Measurements from ENCODE around the gene ZNF283.

Gene ZNF283

DNA sequence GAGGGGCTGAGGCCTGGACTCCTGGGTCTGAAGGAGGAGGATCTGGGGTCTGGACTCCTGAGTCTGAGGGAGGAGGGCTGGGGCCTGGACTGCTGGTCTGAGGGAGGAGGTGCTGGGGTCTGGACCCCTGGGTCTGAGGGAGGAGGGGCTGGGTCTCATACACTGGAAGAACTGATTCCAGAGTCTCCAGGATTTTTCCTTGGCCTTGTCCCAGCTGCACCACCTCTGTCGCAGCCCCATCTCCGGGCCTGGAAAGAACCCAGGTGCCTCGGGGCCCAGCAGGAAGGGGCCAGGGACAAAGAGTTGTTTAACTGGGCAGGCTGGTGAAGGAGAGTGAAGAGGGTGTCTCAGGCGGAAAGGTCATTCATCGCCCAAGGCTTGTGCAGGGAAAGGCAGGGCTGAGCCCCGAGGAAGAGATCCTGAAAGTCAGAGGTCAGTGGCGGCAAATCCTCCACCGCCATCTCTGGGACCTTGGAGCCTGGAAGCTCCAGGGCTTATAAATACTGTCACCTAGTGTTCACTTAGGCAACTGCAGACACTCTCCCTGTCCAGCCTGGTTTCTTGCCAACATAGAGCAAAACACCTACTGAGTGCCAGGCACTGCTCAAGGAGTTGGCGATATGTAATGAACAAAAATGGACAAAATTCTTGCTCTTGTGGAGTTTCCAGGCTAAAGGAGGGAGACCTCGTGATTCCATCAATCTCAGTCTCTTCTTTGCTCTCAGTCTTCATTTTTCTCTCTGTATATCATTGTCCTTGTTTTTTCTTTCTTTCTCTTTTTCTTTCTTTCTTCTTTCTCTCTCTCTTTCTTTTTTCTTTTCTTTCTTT is 41.9 kb upstream of the ZNF283 start:
- ChIA-PET CTCF (interaction anchor here (0.6 to 1.9 kb wide), 4 partner anchors 12 to 117 kb away, joined by 3 to 9 read pairs (median 4); partner anchors contain the start of gene LYPD5), POLR2A (no interaction called here)
- TF ChIP-seq NFRKB (IDR thresholded peaks at IDR 0.05) (no peak), HDGF (IDR thresholded peaks at IDR 0.05; ENCODE audit: borderline replicate concordance) (no peak), ELF4 (IDR thresholded peaks at IDR 0.05) (no peak), LEF1 (IDR thresholded peaks at IDR 0.05; ENCODE audit: borderline replicate concordance) (no peak), SP1 (IDR thresholded peaks at IDR 0.05) (no peak), SUZ12 (IDR thresholded peaks at IDR 0.05) (no peak), FOXM1 (IDR thresholded peaks at IDR 0.05; ENCODE audit: borderline replicate concordance) (no peak), FOXK2 (IDR thresholded peaks at IDR 0.05) (no peak), BHLHE40 (IDR thresholded peaks at IDR 0.05; ENCODE audit: borderline replicate concordance) (no peak), L3MBTL2 (conservative IDR thresholded peaks at IDR 0.05) (no peak), FOXA1 (IDR thresholded peaks at IDR 0.05) (no peak), TARDBP (IDR thresholded peaks at IDR 0.05) (no peak), CTBP1 (IDR thresholded peaks at IDR 0.05; ENCODE audit: borderline replicate concordance) (no peak), ZNF384 (IDR thresholded peaks at IDR 0.05) (no peak)
- TF ChIP-seq, protein P1, sequence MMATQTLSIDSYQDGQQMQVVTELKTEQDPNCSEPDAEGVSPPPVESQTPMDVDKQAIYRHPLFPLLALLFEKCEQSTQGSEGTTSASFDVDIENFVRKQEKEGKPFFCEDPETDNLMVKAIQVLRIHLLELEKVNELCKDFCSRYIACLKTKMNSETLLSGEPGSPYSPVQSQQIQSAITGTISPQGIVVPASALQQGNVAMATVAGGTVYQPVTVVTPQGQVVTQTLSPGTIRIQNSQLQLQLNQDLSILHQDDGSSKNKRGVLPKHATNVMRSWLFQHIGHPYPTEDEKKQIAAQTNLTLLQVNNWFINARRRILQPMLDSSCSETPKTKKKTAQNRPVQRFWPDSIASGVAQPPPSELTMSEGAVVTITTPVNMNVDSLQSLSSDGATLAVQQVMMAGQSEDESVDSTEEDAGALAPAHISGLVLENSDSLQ (IDR thresholded peaks at IDR 0.05): no peak
- DNase-seq (ENCODE audit: extremely low spot score): peak; percentile 76

DNA sequence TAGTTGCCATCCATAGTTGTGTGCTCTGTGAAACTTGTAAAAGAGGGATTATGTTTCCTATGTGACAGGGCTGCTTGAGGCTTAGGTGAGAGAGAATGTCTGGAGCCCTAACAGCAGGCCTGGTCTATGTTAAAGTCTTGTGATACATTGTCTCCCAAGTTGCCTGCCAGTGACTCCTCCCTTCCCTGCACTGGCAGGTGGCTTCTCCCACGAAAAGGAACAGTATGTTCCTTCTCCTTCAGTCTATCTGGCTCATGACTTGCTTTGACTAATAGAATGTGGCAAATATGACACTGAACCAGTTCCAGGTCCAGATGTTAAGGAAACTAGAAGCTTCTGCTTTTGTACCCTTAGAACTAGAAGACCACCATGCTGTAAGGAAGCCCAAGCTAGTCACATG is 40.5 kb upstream of the ZNF283 start:
- CTCF ChIA-PET: no interaction called here
- DNase-seq (ENCODE audit: extremely low spot score): no peak
- no peak for TF ChIP-seq ARNT (IDR thresholded peaks at IDR 0.05)
- POLR2A ChIA-PET: no interaction called here

DNA sequence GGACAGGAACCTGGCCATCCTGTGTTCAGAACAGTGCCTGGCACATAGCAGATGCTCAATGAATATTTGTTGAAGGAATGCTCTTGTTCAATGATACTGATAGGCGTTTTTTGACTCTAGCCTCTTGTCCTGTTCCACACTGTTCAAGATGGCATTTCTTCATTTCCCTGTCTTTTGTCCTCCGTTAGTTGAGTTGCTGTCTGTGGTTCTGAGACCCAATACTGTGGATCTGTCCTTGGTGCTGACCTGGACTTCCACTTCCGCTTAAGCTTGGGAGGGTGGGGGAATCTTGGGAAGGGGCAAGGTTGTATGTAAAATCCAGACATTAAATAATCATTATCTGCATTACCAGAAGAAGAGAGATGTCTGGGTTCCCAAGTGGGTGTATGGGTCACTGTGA is 38.1 kb upstream of the ZNF283 start:
- POLR2A ChIA-PET: no interaction called here
- no peak for DNase-seq (ENCODE audit: extremely low spot score)
- CTCF ChIA-PET: interaction anchor here (1.3 kb wide), 1 partner anchor 23 kb away, joined by 4 read pairs; no protein-coding TSS in a partner anchor
- no peak for TF ChIP-seq HDGF (IDR thresholded peaks at IDR 0.05; ENCODE audit: borderline replicate concordance)
- TF ChIP-seq CTBP1 (IDR thresholded peaks at IDR 0.05; ENCODE audit: borderline replicate concordance): no peak
- no peak for TF ChIP-seq NFRKB (IDR thresholded peaks at IDR 0.05)
- no peak for TF ChIP-seq FOXK2 (IDR thresholded peaks at IDR 0.05)
- no peak for TF ChIP-seq ARNT (IDR thresholded peaks at IDR 0.05)
- no peak for TF ChIP-seq TARDBP (IDR thresholded peaks at IDR 0.05)
- TF ChIP-seq FOXM1 (IDR thresholded peaks at IDR 0.05; ENCODE audit: borderline replicate concordance): no peak

DNA sequence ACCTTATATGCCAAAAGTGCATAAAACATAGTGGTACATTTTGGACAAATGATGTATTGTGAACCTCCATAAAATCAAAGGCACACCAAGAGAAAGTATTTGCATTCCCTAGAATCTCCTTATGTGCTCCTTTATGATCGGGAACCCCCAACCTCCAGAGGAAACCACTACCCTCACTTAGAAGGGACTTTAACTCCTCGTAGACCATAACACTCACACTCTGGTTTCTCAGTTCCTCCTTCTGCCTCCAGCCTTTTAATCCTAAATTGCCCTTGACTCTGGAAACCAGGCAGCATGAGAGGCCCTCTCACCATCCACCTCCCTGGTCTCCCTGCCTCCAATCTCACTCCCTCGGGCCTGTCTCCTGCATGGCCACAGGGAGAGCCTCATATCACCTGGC is 36.5 kb upstream of the ZNF283 start:
- no peak for DNase-seq (ENCODE audit: extremely low spot score)
- ChIA-PET CTCF (interaction anchor here (1.3 kb wide), 1 partner anchor 24 kb away, joined by 4 read pairs; no protein-coding TSS in a partner anchor), POLR2A (no interaction called here)
- no peak for TF ChIP-seq LEF1 (IDR thresholded peaks at IDR 0.05; ENCODE audit: borderline replicate concordance)
- no peak for TF ChIP-seq NFRKB (IDR thresholded peaks at IDR 0.05)
- TF ChIP-seq HDGF (IDR thresholded peaks at IDR 0.05; ENCODE audit: borderline replicate concordance): no peak
- TF ChIP-seq ARNT (IDR thresholded peaks at IDR 0.05): no peak
- no peak for TF ChIP-seq ELF4 (IDR thresholded peaks at IDR 0.05)
- no peak for TF ChIP-seq L3MBTL2 (conservative IDR thresholded peaks at IDR 0.05)

DNA sequence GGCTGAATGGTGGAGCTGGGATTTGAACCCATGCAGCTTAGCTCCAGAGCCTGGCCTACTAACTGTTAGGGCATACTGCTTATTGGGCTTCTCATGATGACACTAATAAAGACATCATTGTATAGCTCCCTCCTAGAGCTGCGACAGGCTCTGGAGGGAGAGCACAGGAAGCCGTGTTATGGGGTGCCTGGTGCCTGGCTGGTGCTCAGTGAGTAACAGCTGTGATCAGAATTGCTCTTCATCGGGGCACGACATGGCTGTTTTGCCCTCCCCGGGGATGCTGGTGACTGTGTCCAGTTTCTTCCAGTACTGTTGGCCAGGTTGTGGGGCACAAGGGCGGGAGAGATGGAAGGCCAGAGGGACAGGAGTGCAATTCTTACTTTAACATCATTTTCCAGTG is 30.0 kb upstream of the ZNF283 start:
- TF ChIP-seq SP1 (IDR thresholded peaks at IDR 0.05) (no peak), ZNF384 (IDR thresholded peaks at IDR 0.05) (no peak), FOXA1 (IDR thresholded peaks at IDR 0.05) (no peak), ELF4 (IDR thresholded peaks at IDR 0.05) (no peak)
- TF ChIP-seq, protein P1 (IDR thresholded peaks at IDR 0.05): no peak
- POLR2A ChIA-PET: no interaction called here
- CTCF ChIA-PET: interaction anchor here (1.1 kb wide), 1 partner anchor 12 kb away, joined by 3 read pairs; no protein-coding TSS in a partner anchor
- no peak for DNase-seq (ENCODE audit: extremely low spot score)

DNA sequence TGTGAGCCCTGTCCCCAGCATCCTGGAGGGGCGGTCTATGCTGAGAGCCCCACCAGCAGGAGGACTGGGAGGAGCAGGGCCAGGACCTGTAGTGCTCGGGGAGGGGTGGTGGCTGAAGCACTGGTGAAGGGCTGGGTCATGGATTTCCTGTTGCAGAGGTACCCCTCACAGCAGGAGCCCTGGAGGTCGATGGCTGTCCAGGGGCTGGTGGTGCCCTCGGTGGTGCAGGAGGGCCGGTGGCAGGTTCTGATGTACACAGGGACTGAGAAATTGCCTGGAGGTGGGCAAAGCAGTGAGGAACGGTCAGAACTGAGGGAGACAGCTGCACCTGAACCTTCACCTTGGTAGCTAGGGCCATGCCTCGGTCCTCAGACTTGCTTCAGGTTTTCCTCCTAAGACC is 29.6 kb upstream of the ZNF283 start:
- CTCF ChIA-PET: interaction anchor here (1.1 kb wide), 1 partner anchor 12 kb away, joined by 3 read pairs; no protein-coding TSS in a partner anchor
- TF ChIP-seq ZNF384 (IDR thresholded peaks at IDR 0.05) (no peak), FOXM1 (IDR thresholded peaks at IDR 0.05; ENCODE audit: borderline replicate concordance) (no peak), ARNT (IDR thresholded peaks at IDR 0.05) (no peak), TARDBP (IDR thresholded peaks at IDR 0.05) (no peak), SUZ12 (IDR thresholded peaks at IDR 0.05) (no peak), NFRKB (IDR thresholded peaks at IDR 0.05) (no peak)
- POLR2A ChIA-PET: no interaction called here
- DNase-seq (ENCODE audit: extremely low spot score): no peak

DNA sequence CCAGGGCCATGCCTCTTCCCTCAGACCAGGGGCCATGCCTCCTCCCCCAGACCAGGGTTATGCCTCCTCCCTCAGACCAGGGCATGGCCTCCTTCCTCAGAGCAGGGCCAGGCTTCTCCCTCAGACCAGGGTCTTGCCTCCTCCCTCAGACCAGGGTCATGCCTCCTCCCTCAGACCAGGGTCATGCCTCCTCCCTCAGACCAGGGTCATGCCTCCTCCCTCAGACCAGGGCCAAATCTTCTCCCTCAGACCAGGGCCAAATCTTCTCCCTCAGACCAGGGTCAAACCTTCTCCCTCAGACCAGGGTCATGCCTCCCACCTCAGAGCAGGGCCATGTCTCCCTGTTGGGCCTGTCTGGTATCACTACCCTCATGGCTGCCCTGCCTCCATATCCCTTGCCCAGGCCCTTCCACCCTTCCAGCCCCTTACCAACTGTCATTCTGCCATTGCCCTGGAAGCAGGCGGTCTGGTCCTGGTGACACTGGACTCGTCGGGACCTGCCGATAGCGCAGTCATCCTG is 29.0 kb upstream of the ZNF283 start:
- TF ChIP-seq FOXK2 (IDR thresholded peaks at IDR 0.05) (no peak), ELF4 (IDR thresholded peaks at IDR 0.05) (no peak), TARDBP (IDR thresholded peaks at IDR 0.05) (no peak), ARNT (IDR thresholded peaks at IDR 0.05) (no peak), NFRKB (IDR thresholded peaks at IDR 0.05) (no peak), CTBP1 (IDR thresholded peaks at IDR 0.05; ENCODE audit: borderline replicate concordance) (no peak), SUZ12 (IDR thresholded peaks at IDR 0.05) (no peak), LEF1 (IDR thresholded peaks at IDR 0.05; ENCODE audit: borderline replicate concordance) (no peak), ZNF384 (IDR thresholded peaks at IDR 0.05) (no peak), FOXM1 (IDR thresholded peaks at IDR 0.05; ENCODE audit: borderline replicate concordance) (no peak), SP1 (IDR thresholded peaks at IDR 0.05) (no peak), FOXA1 (IDR thresholded peaks at IDR 0.05) (no peak), L3MBTL2 (conservative IDR thresholded peaks at IDR 0.05) (no peak), BHLHE40 (IDR thresholded peaks at IDR 0.05; ENCODE audit: borderline replicate concordance) (no peak), HDGF (IDR thresholded peaks at IDR 0.05; ENCODE audit: borderline replicate concordance) (no peak)
- TF ChIP-seq, protein P1 (IDR thresholded peaks at IDR 0.05): no peak
- ChIA-PET CTCF (no interaction called here), POLR2A (no interaction called here)
- DNase-seq (ENCODE audit: extremely low spot score): no peak
